Measurements from ENCODE around the gene SLC29A4.

DNA sequence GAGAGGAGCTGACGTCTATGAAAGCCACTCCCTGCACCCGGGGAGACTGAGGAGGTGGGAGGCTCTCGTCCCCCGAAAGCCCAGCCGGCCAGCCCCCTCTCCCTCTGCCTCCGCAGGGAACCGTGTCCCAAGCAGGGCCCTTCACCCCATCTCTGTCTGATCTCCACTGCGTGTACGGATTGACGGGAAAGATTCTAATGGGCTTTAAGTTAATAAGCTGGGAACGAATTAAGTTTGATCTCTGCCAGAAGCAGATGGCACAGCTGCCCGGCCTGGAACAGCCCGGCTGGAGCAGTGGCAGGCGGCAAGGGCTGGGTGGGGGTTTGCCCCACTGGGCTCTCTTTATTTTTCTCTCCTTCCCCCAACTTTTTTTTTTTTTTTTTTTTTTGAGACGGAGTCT is 6.1 kb upstream of the SLC29A4 start:
- TF ChIP-seq POLR2AphosphoS5 (IDR thresholded peaks at IDR 0.05) (no peak), POLR2A (IDR thresholded peaks at IDR 0.05) (no peak), EP300 (IDR thresholded peaks at IDR 0.05) (no peak)
- TF ChIP-seq, protein P1, sequence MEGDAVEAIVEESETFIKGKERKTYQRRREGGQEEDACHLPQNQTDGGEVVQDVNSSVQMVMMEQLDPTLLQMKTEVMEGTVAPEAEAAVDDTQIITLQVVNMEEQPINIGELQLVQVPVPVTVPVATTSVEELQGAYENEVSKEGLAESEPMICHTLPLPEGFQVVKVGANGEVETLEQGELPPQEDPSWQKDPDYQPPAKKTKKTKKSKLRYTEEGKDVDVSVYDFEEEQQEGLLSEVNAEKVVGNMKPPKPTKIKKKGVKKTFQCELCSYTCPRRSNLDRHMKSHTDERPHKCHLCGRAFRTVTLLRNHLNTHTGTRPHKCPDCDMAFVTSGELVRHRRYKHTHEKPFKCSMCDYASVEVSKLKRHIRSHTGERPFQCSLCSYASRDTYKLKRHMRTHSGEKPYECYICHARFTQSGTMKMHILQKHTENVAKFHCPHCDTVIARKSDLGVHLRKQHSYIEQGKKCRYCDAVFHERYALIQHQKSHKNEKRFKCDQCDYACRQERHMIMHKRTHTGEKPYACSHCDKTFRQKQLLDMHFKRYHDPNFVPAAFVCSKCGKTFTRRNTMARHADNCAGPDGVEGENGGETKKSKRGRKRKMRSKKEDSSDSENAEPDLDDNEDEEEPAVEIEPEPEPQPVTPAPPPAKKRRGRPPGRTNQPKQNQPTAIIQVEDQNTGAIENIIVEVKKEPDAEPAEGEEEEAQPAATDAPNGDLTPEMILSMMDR (IDR thresholded peaks at IDR 0.05) = no peak
